Neural cell (in vitro differentiated cells): Measurements from ENCODE around the gene SLCO2A1.

ENCODE experiments used
- CTCF ChIP-seq: fragments of 450-650 bp; IDR thresholded peaks from 2 replicates; pipeline ENCODE4 v1.5.1; 2014; ENCODE audit warnings: antibody characterized with exemption, mild to moderate bottlenecking, moderate library complexity; ENCODE audit not compliant: poor library complexity, severe bottlenecking
- EP300 ChIP-seq: fragments of 450-650 bp; conservative IDR thresholded peaks from 2 replicates; pipeline ENCODE4 v1.6.1; 2014; ENCODE audit warnings: antibody characterized with exemption, mild to moderate bottlenecking, moderate library complexity; ENCODE audit not compliant: poor library complexity, severe bottlenecking
- EZH2 ChIP-seq: fragments of 200-600, 300-800 bp; shearing (Covaris generic), sonication (generic); IDR thresholded peaks from 2 replicates; pipeline ENCODE4 v1.6.1; 2014; ENCODE audit warnings: antibody characterized with exemption, low read length, borderline replicate concordance, mild to moderate bottlenecking; ENCODE audit not compliant: insufficient read depth, poor library complexity, severe bottlenecking
- MXI1 ChIP-seq: fragments of 450-650 bp; conservative IDR thresholded peaks from 2 replicates; pipeline ENCODE4 v1.6.1; 2014; ENCODE audit warnings: antibody characterized with exemption, mild to moderate bottlenecking; ENCODE audit not compliant: poor library complexity, severe bottlenecking
- POLR2AphosphoS5 ChIP-seq: IDR thresholded peaks from 2 replicates; pipeline ENCODE4 v1.6.1; 2012
- RAD21 ChIP-seq: fragments of 450-650 bp; conservative IDR thresholded peaks from 2 replicates; pipeline ENCODE4 v1.6.1; 2014; ENCODE audit warnings: antibody characterized with exemption, mild to moderate bottlenecking, moderate library complexity
- REST ChIP-seq: IDR thresholded peaks from 2 replicates; pipeline ENCODE4 v1.6.1; 2012; ENCODE audit warnings: borderline replicate concordance
- SMC3 ChIP-seq: fragments of 450-650 bp; conservative IDR thresholded peaks from 2 replicates; pipeline ENCODE4 v1.6.1; 2014; ENCODE audit warnings: antibody characterized with exemption, mild to moderate bottlenecking, moderate library complexity; ENCODE audit not compliant: poor library complexity
- TAF1 ChIP-seq: IDR thresholded peaks from 2 replicates; pipeline ENCODE4 v1.6.1; 2012; ENCODE audit warnings: low read depth

GRCh38 chr3:133933097-133934024 is 96.4 kb downstream of the SLCO2A1 start:
- TF ChIP-seq CTCF, result no peak
- no peak for TF ChIP-seq POLR2AphosphoS5
- TF ChIP-seq MXI1, result no peak
- TF ChIP-seq EP300, result no peak
- no peak for TF ChIP-seq REST
- TF ChIP-seq EZH2, result no peak
- no peak for TF ChIP-seq SMC3
- TF ChIP-seq RAD21, result no peak
- no peak for TF ChIP-seq TAF1
